Common myeloid progenitor, CD34-positive (primary cell): ENCODE data around the gene DUSP22.

Experiments used
- CTCF ChIA-PET: fragments of 350-600 bp; sonication (Branson Sonifier 250); formaldehyde crosslinking; loops from one replicate; lab custom pipeline; 2021; ENCODE audit warnings: antibody characterized with exemption; lab: Charles Lee
- POLR2A ChIA-PET: fragments of 350-600 bp; sonication (Branson Sonifier 250); formaldehyde crosslinking; loops from one replicate; lab custom pipeline; 2021; ENCODE audit warnings: antibody characterized with exemption; lab: Charles Lee
- DNase-seq, 3 donors: peaks; one replicate each; pipeline versions ENCODE4 v3.0.0 to v3.0.0-alpha.2; 2013
- H3K27ac ChIP-seq, 2 experiments: 1 replicate in 1 of 2; 2 replicates in 1 of 2; pipeline ENCODE4 v1.7.0; 2013; ENCODE audit warnings: inconsistent platforms in 2 of 2, low read length in 2 of 2, mild to moderate bottlenecking in 2 of 2, low read depth in 1 of 2, moderate library complexity in 1 of 2; ENCODE audit not compliant: severe bottlenecking in 2 of 2, insufficient read depth in 1 of 2, poor library complexity in 1 of 2
- H3K27me3 ChIP-seq, 5 experiments: replicated peaks in 2 of 5; 1 replicate in 3 of 5; 2 replicates in 2 of 5; pipeline versions ENCODE4 v1.6.1 to v1.7.0; 2013; ENCODE audit warnings: low read length in 4 of 5, mild to moderate bottlenecking in 2 of 5, moderate library complexity in 2 of 5, inconsistent platforms in 1 of 5; ENCODE audit not compliant: insufficient read depth in 5 of 5, control insufficient read depth in 4 of 5
- H3K36me3 ChIP-seq, 4 experiments: 1 replicate in 2 of 4; 2 replicates in 2 of 4; pipeline versions ENCODE4 v1.6.1 to v1.7.0; 2013; ENCODE audit warnings: low read length in 3 of 4, control low read depth in 1 of 4, mild to moderate bottlenecking in 1 of 4; ENCODE audit not compliant: control insufficient read depth in 4 of 4, insufficient read depth in 4 of 4
- H3K4me1 ChIP-seq, 4 experiments: 1 replicate in 3 of 4; 2 replicates in 1 of 4; pipeline versions ENCODE4 v1.6.1 to v1.7.1; 2013; ENCODE audit warnings: low read length in 3 of 4, mild to moderate bottlenecking in 3 of 4, control low read depth in 1 of 4, inconsistent platforms in 1 of 4, moderate library complexity in 1 of 4; ENCODE audit not compliant: control insufficient read depth in 4 of 4, insufficient read depth in 4 of 4; ENCODE audit errors: control extremely low read depth in 1 of 4
- H3K4me3 ChIP-seq, 7 experiments: 1 replicate in 4 of 7; 2 replicates in 3 of 7; pipeline versions ENCODE4 v1.5.1 to v1.7.0; 2013; ENCODE audit warnings: mild to moderate bottlenecking in 7 of 7, low read length in 6 of 7, moderate library complexity in 6 of 7, inconsistent platforms in 2 of 7, low read depth in 2 of 7, control low read depth in 1 of 7; ENCODE audit not compliant: insufficient read depth in 4 of 7, control insufficient read depth in 1 of 7; ENCODE audit errors: extremely low read depth in 1 of 7
- H3K9me3 ChIP-seq, 5 experiments: 1 replicate in 4 of 5; 2 replicates in 1 of 5; pipeline versions ENCODE4 v1.6.1 to v1.7.1; 2013; ENCODE audit warnings: low read length in 4 of 5, mild to moderate bottlenecking in 2 of 5, inconsistent platforms in 1 of 5, low read depth in 1 of 5, moderate library complexity in 1 of 5; ENCODE audit not compliant: control insufficient read depth in 4 of 5, insufficient read depth in 2 of 5; ENCODE audit errors: control extremely low read depth in 1 of 5
- WGBS: methylation state at CpG from one replicate; pipeline ENCODE4 v1.1.5; 2013; ENCODE audit not compliant: insufficient coverage; 5-methylcytosine and 5-hydroxymethylcytosine counted together

DUSP22 gene

GRCh38 chr6:294656-295565 is 2.6 kb downstream of the DUSP22 start:
- peaks cover 38 to 89% (median 76%) of the 10 kb centered on the region in 4 experiments for H3K4me1 ChIP-seq
- whole genome bisulfite sequencing = 93% methylated on average over 15 of the region's 17 CpGs
- no peaks in the 10 kb centered on the region for H3K9me3 ChIP-seq
- H3K4me3 ChIP-seq = no peak overlapping the region
- ChIA-PET POLR2A (no interaction called here), CTCF (no interaction called here)
- no peaks in the 10 kb centered on the region for H3K27me3 ChIP-seq
- DNase-seq = no peak
- no peak overlapping the region for H3K27ac ChIP-seq
- no peaks in the 10 kb centered on the region for H3K36me3 ChIP-seq

- H3K9me3 ChIP-seq = peaks cover 0 to 4% (median 0%) of the 10 kb centered on the region in 5 experiments
- ChIA-PET POLR2A (no interaction called here), CTCF (interaction anchor here (0.6 to 1.3 kb wide), 4 partner anchors 16 to 112 kb away, joined by 3 read pairs; no protein-coding TSS in a partner anchor)
- peaks cover 38 to 74% (median 61%) of the 10 kb centered on the region in 4 experiments for H3K4me1 ChIP-seq
- DNase-seq = peak in 2 of 3 donors; percentile 64 to 69
- peak overlapping the region in 1 of 2 experiments; percentile 10 for H3K27ac ChIP-seq
- 34% methylated on average over 9 of the region's 9 CpGs for WGBS
- H3K36me3 ChIP-seq = no peaks in the 10 kb centered on the region
- H3K27me3 ChIP-seq = no peaks in the 10 kb centered on the region
- H3K4me3 ChIP-seq = peak overlapping the region in 5 of 7 experiments; percentile 8 to 63 (median 44)
These were observed 4.2 kb downstream of the DUSP22 start for GRCh38 chr6:296151-297122.

GRCh38 chr6:297571-298232 is 5.4 kb downstream of the DUSP22 start:
- DNase-seq = peak in 2 of 3 donors; percentile 68 to 81
- Histone ChIP-seq H3K4me3 (peak overlapping the region in 4 of 7 experiments; percentile 22 to 41 (median 28)), H3K27ac (peak overlapping the region in 1 of 2 experiments; percentile 56), H3K9me3 (peaks cover 0 to 7% (median 0%) of the 10 kb centered on the region in 5 experiments), H3K27me3 (no peaks in the 10 kb centered on the region), H3K36me3 (no peaks in the 10 kb centered on the region), H3K4me1 (peaks cover 38 to 70% (median 58%) of the 10 kb centered on the region in 4 experiments)
- ChIA-PET CTCF (interaction anchor here (1.3 kb wide), 2 partner anchors 71 to 111 kb away, joined by 3 read pairs; no protein-coding TSS in a partner anchor), POLR2A (no interaction called here)
- WGBS = 35% methylated on average over 5 of the region's 6 CpGs

- CTCF ChIA-PET = interaction anchor here (0.9 to 1.1 kb wide), 2 partner anchors 9 to 15 kb away, joined by 4 to 5 read pairs; no protein-coding TSS in a partner anchor
- Histone ChIP-seq H3K27ac (peak overlapping the region in 1 of 2 experiments; percentile 56), H3K27me3 (no peaks in the 10 kb centered on the region), H3K9me3 (peaks cover 0 to 7% (median 0%) of the 10 kb centered on the region in 5 experiments), H3K36me3 (no peaks in the 10 kb centered on the region), H3K4me3 (peak overlapping the region in 6 of 7 experiments; percentile 1 to 41 (median 28)), H3K4me1 (peaks cover 38 to 62% (median 51%) of the 10 kb centered on the region in 4 experiments)
- POLR2A ChIA-PET = no interaction called here
- DNase-seq = peak; percentile 65 to 79 (median 71)
- 28% methylated on average over 11 of the region's 11 CpGs for WGBS
These were observed 6.2 kb downstream of the DUSP22 start for GRCh38 chr6:298233-299103.

GRCh38 chr6:299104-299980 is 7.1 kb downstream of the DUSP22 start:
- Histone ChIP-seq H3K36me3 (no peaks in the 10 kb centered on the region), H3K9me3 (peaks cover 0 to 7% (median 0%) of the 10 kb centered on the region in 5 experiments), H3K27ac (no peak overlapping the region), H3K4me1 (peaks cover 38 to 54% (median 47%) of the 10 kb centered on the region in 4 experiments), H3K27me3 (no peaks in the 10 kb centered on the region), H3K4me3 (peak overlapping the region in 4 of 7 experiments; percentile 2 to 41 (median 28))
- DNase-seq = no peak
- POLR2A ChIA-PET = no interaction called here
- 76% methylated on average over 10 of the region's 10 CpGs for WGBS
- CTCF ChIA-PET = interaction anchor here (0.9 to 1.5 kb wide), 5 partner anchors 8 to 103 kb away, joined by 3 to 5 read pairs (median 4); no protein-coding TSS in a partner anchor
